Osteoblast (primary cell): ENCODE measurements around the gene CTSL. TPM values are rescaled to one million over a fixed set of nuclear protein-coding genes. Genes with fewer than 3 reads are reported as not detected.

Experiments
- DNase-seq: peaks from one replicate; pipeline ENCODE4 v3.0.0; 2011; ENCODE audit warnings: low spot score, mixed read lengths; ENCODE audit not compliant: insufficient read length; ENCODE audit errors: missing footprints
- H2AFZ ChIP-seq: 2 replicates; pipeline ENCODE4 v1.6.0; 2011; ENCODE audit warnings: mild to moderate bottlenecking, low read length
- H3K27ac ChIP-seq: 2 replicates; pipeline ENCODE4 v1.5.1; 2011; ENCODE audit warnings: mild to moderate bottlenecking, low read depth, low read length, moderate library complexity
- H3K27me3 ChIP-seq: 2 replicates; pipeline ENCODE4 v1.6.0; 2012; ENCODE audit warnings: mild to moderate bottlenecking, control low read depth, inconsistent platforms, low read length, moderate library complexity; ENCODE audit not compliant: insufficient read depth
- H3K36me3 ChIP-seq: 2 replicates; pipeline ENCODE4 v1.5.1; 2011; ENCODE audit warnings: mild to moderate bottlenecking, low read length, control low read depth, moderate library complexity; ENCODE audit not compliant: insufficient read depth
- H3K4me1 ChIP-seq: 2 replicates; pipeline ENCODE4 v1.5.1; 2011; ENCODE audit warnings: mild to moderate bottlenecking, low read length, control low read depth, moderate library complexity; ENCODE audit not compliant: insufficient read depth
- H3K4me2 ChIP-seq: 2 replicates; pipeline ENCODE4 v1.6.0; 2011; ENCODE audit warnings: mild to moderate bottlenecking, low read length; ENCODE audit not compliant: insufficient read depth
- H3K4me3 ChIP-seq: fragments of 200-600 bp; sonication (generic); 3 replicates; pipeline ENCODE4 v1.5.1; 2012; ENCODE audit warnings: mild to moderate bottlenecking, low read length, inconsistent platforms; ENCODE audit not compliant: insufficient read depth
- H3K79me2 ChIP-seq: 2 replicates; pipeline ENCODE4 v1.6.0; 2012; ENCODE audit warnings: mild to moderate bottlenecking, low read length, control low read depth, inconsistent platforms; ENCODE audit not compliant: insufficient read depth
- H3K9me3 ChIP-seq: 2 replicates; pipeline ENCODE4 v1.5.1; 2011; ENCODE audit warnings: low read depth, low read length, control low read depth
- H4K20me1 ChIP-seq: 2 replicates; pipeline ENCODE4 v1.6.0; 2012; ENCODE audit warnings: mild to moderate bottlenecking, low read length, control low read depth; ENCODE audit not compliant: insufficient read depth
- CTCF ChIP-seq: IDR thresholded peaks from 2 replicates; pipeline ENCODE4 v1.5.1; 2011; ENCODE audit warnings: mild to moderate bottlenecking, low read depth, low read length, moderate library complexity; ENCODE audit errors: extremely low read depth
- total RNA-seq: library from RNA; depleted of rRNA; stranded (reverse); fragments of >200 nt; gene quantifications from 2 replicates; pipeline ENCODE4 v1.2.3, GENCODE V29; 2012

CTSL gene
- total RNA-seq, 1 donor, result 384 TPM

DNA sequence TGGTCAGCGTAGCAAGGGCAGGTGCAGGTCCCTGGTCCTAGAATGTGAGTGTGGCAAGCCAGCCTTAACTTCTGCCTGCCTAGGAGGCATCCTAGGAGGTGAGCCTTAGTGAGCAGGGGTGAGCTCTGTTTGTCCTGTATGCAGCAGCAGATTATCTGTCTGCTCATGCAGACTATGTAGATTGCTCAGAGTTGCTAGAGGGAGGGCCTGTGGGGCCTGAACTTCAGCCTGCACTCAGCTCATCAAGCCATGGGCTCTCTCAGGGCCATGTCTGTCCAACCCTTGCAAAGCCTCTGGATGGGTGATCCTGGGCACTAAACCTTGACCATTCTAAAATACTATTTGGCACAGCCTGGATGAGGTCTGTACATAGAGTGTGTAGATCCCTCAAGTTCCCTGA, 8.5 kb upstream of the CTSL start:
- Histone ChIP-seq H3K27me3 (no peaks in the 10 kb centered on the region), H3K4me3 (no peak overlapping the region), H3K36me3 (no peaks in the 10 kb centered on the region), H3K27ac (no peak overlapping the region), H3K9me3 (no peaks in the 10 kb centered on the region), H3K4me1 (peaks cover 34% of the 10 kb centered on the region), H2AFZ (no peak overlapping the region), H3K4me2 (no peak overlapping the region), H4K20me1 (no peaks in the 10 kb centered on the region), H3K79me2 (no peaks in the 10 kb centered on the region)
- no peak for TF ChIP-seq CTCF
- no peak for DNase-seq

- Histone ChIP-seq H3K27ac (no peak overlapping the region), H3K4me1 (peaks cover 26% of the 10 kb centered on the region), H3K9me3 (no peaks in the 10 kb centered on the region), H3K79me2 (no peaks in the 10 kb centered on the region), H3K36me3 (no peaks in the 10 kb centered on the region), H3K4me3 (no peak overlapping the region), H2AFZ (no peak overlapping the region), H4K20me1 (no peaks in the 10 kb centered on the region), H3K27me3 (no peaks in the 10 kb centered on the region), H3K4me2 (no peak overlapping the region)
- DNase-seq, result no peak
- no peak for TF ChIP-seq CTCF
These were observed 7.7 kb upstream of the CTSL start for GRCh38 chr9:87718231-87718630.

- Histone ChIP-seq H3K27ac (no peak overlapping the region), H2AFZ (no peak overlapping the region), H4K20me1 (no peaks in the 10 kb centered on the region), H3K4me2 (no peak overlapping the region), H3K4me3 (no peak overlapping the region), H3K36me3 (no peaks in the 10 kb centered on the region), H3K27me3 (no peaks in the 10 kb centered on the region), H3K79me2 (no peaks in the 10 kb centered on the region), H3K9me3 (no peaks in the 10 kb centered on the region), H3K4me1 (peaks cover 20% of the 10 kb centered on the region)
- DNase-seq, result no peak
- TF ChIP-seq CTCF, result no peak
These were observed 6.9 kb upstream of the CTSL start for GRCh38 chr9:87718852-87719612.

GRCh38 chr9:87720173-87720572, 5.7 kb upstream of the CTSL start:
- no peaks in the 10 kb centered on the region for H3K36me3 ChIP-seq
- no peaks in the 10 kb centered on the region for H3K27me3 ChIP-seq
- no peak for DNase-seq
- TF ChIP-seq CTCF, result no peak
- no peak overlapping the region for H3K4me3 ChIP-seq
- peaks cover 11% of the 10 kb centered on the region for H3K4me1 ChIP-seq
- H4K20me1 ChIP-seq, result no peaks in the 10 kb centered on the region
- H3K79me2 ChIP-seq, result no peaks in the 10 kb centered on the region
- H3K4me2 ChIP-seq, result no peak overlapping the region
- H3K9me3 ChIP-seq, result no peaks in the 10 kb centered on the region
- no peak overlapping the region for H2AFZ ChIP-seq
- H3K27ac ChIP-seq, result no peak overlapping the region
